HEK293 (cell line): ENCODE measurements around the gene MAN2B2.

Experiments used
- CTCF ChIA-PET: fragments of 350-600 bp; formaldehyde crosslinking; extraction: SDS; loops from one replicate; lab custom pipeline; 2021; ENCODE audit warnings: antibody characterized with exemption; lab: Yijun Ruan, JAX
- POLR2A ChIA-PET: fragments of 300-600 bp; formaldehyde crosslinking; extraction: SDS; loops from one replicate; lab custom pipeline; 2020; ENCODE audit warnings: antibody characterized with exemption, inconsistent platforms; lab: Yijun Ruan, JAX
- H3K27ac ChIP-seq: fragments of 200-500 bp; sonication (Bioruptor generic); 2 replicates; pipeline ENCODE4 v1.5.1; 2014; ENCODE audit warnings: low read depth, low read length, control low read depth, inconsistent platforms; ENCODE audit errors: extremely low read depth
- H3K36me3 ChIP-seq, 2 experiments: fragments of 200-500 bp in 1 of 2; sonication (Bioruptor generic) in 1 of 2; 1 replicate in 1 of 2; 2 replicates in 1 of 2; pipeline ENCODE4 v1.5.1; 2014 to 2017; ENCODE audit warnings: inconsistent platforms in 2 of 2, low read length in 2 of 2; ENCODE audit not compliant: control insufficient read depth in 2 of 2, insufficient read depth in 1 of 2
- H3K4me1 ChIP-seq: fragments of 200-500 bp; sonication (Bioruptor generic); 2 replicates; pipeline ENCODE4 v1.5.1; 2014; ENCODE audit warnings: mild to moderate bottlenecking, low read length, inconsistent platforms; ENCODE audit not compliant: control insufficient read depth, insufficient read depth
- H3K4me3 ChIP-seq: 2 replicates; pipeline ENCODE4 v1.5.1; 2011; ENCODE audit warnings: low read depth, mild to moderate bottlenecking, control low read depth, low read length, moderate library complexity
- H3K9me3 ChIP-seq: fragments of 200-500 bp; sonication (Bioruptor generic); 2 replicates; pipeline ENCODE4 v1.5.1; 2014; ENCODE audit warnings: low read depth, low read length, inconsistent platforms; ENCODE audit not compliant: control insufficient read depth, insufficient read depth
- EGR2 ChIP-seq: fragments of 450-650 bp; formaldehyde crosslinking; IDR thresholded peaks from 2 replicates; pipeline ENCODE4 v1.5.1; 2016; ENCODE audit warnings: low read depth, missing biosample characterization, missing genetic modification characterization
- PATZ1 ChIP-seq: fragments of 450-650 bp; formaldehyde crosslinking; IDR thresholded peaks from 2 replicates; pipeline ENCODE4 v1.5.1; 2016; ENCODE audit warnings: missing biosample characterization, missing genetic modification characterization
- ZBTB10 ChIP-seq: fragments of 450-650 bp; formaldehyde crosslinking; IDR thresholded peaks from 2 replicates; pipeline ENCODE4 v1.5.1; 2016; ENCODE audit warnings: missing biosample characterization, missing genetic modification characterization
- ZBTB20 ChIP-seq: fragments of 450-650 bp; formaldehyde crosslinking; IDR thresholded peaks from 2 replicates; pipeline ENCODE4 v1.5.1; 2016; ENCODE audit warnings: missing biosample characterization, missing genetic modification characterization
- ZFP41 ChIP-seq: fragments of 450-650 bp; formaldehyde crosslinking; IDR thresholded peaks from 2 replicates; pipeline ENCODE4 v1.5.1; 2016; ENCODE audit warnings: missing biosample characterization, missing genetic modification characterization, borderline replicate concordance
- ZNF121 ChIP-seq: fragments of 450-650 bp; formaldehyde crosslinking; IDR thresholded peaks from 2 replicates; pipeline ENCODE4 v1.5.1; 2016; ENCODE audit warnings: missing biosample characterization, missing genetic modification characterization
- ZNF155 ChIP-seq: fragments of 450-650 bp; formaldehyde crosslinking; IDR thresholded peaks from 2 replicates; pipeline ENCODE4 v1.5.1; 2016; ENCODE audit warnings: missing biosample characterization, missing genetic modification characterization
- ZNF16 ChIP-seq: fragments of 450-650 bp; formaldehyde crosslinking; IDR thresholded peaks from 2 replicates; pipeline ENCODE4 v1.5.1; 2016; ENCODE audit warnings: low read depth, missing biosample characterization, missing genetic modification characterization
- ZNF169 ChIP-seq: fragments of 450-650 bp; formaldehyde crosslinking; IDR thresholded peaks from 2 replicates; pipeline ENCODE4 v1.5.1; 2016; ENCODE audit warnings: missing biosample characterization, missing genetic modification characterization
- ZNF211 ChIP-seq: fragments of 450-650 bp; formaldehyde crosslinking; IDR thresholded peaks from 2 replicates; pipeline ENCODE4 v1.5.1; 2016; ENCODE audit warnings: low read depth, missing biosample characterization, missing genetic modification characterization
- ZNF248 ChIP-seq: fragments of 450-650 bp; formaldehyde crosslinking; IDR thresholded peaks from 2 replicates; pipeline ENCODE4 v1.5.1; 2017; ENCODE audit warnings: missing biosample characterization, missing genetic modification characterization
- ZNF311 ChIP-seq: fragments of 450-650 bp; formaldehyde crosslinking; IDR thresholded peaks from 2 replicates; pipeline ENCODE4 v1.5.1; 2017; ENCODE audit warnings: missing biosample characterization, missing genetic modification characterization, borderline replicate concordance
- ZNF37A ChIP-seq: fragments of 450-650 bp; IDR thresholded peaks from 2 replicates; pipeline ENCODE4 v1.5.1; 2018; ENCODE audit warnings: missing biosample characterization, missing genetic modification characterization
- ZNF513 ChIP-seq: fragments of 450-650 bp; IDR thresholded peaks from 2 replicates; pipeline ENCODE4 v1.5.1; 2018; ENCODE audit warnings: missing biosample characterization, missing genetic modification characterization
- ZNF571 ChIP-seq: fragments of 450-650 bp; formaldehyde crosslinking; IDR thresholded peaks from 2 replicates; pipeline ENCODE4 v1.5.0; 2017; ENCODE audit warnings: missing biosample characterization, missing genetic modification characterization
- ZNF580 ChIP-seq: fragments of 450-650 bp; formaldehyde crosslinking; IDR thresholded peaks from 2 replicates; pipeline ENCODE4 v1.5.1; 2016; ENCODE audit warnings: missing biosample characterization, missing genetic modification characterization
- ZNF776 ChIP-seq: fragments of 450-650 bp; formaldehyde crosslinking; IDR thresholded peaks from 2 replicates; pipeline ENCODE4 v1.5.0; 2017; ENCODE audit warnings: missing biosample characterization, missing genetic modification characterization, borderline replicate concordance
- ZNF785 ChIP-seq: fragments of 450-650 bp; formaldehyde crosslinking; IDR thresholded peaks from 2 replicates; pipeline ENCODE4 v1.5.1; 2016; ENCODE audit warnings: missing biosample characterization, missing genetic modification characterization
- ZSCAN18 ChIP-seq: fragments of 450-650 bp; formaldehyde crosslinking; IDR thresholded peaks from 2 replicates; pipeline ENCODE4 v1.5.1; 2016; ENCODE audit warnings: missing biosample characterization, missing genetic modification characterization
- ZSCAN23 ChIP-seq: fragments of 450-650 bp; formaldehyde crosslinking; IDR thresholded peaks from 2 replicates; pipeline ENCODE4 v1.5.1; 2016; ENCODE audit warnings: missing biosample characterization, missing genetic modification characterization

Gene MAN2B2

GRCh38 chr4:6551660-6552059, 23.3 kb upstream of the MAN2B2 start (continued):
- no peak for TF ChIP-seq PATZ1 (tag by site-specific recombination)
- TF ChIP-seq ZSCAN18 = no peak
- no peak for TF ChIP-seq ZNF16 (tag by site-specific recombination)
- TF ChIP-seq ZNF169 (tag by site-specific recombination) = no peak
- TF ChIP-seq ZNF248 = no peak

- POLR2A ChIA-PET = no interaction called here
- CTCF ChIA-PET = no interaction called here
- H3K9me3 ChIP-seq = no peaks in the 10 kb centered on the region
- no peaks in the 10 kb centered on the region for H3K4me1 ChIP-seq
- peak; percentile 38; the same call in 1 of the 2 replicates for TF ChIP-seq EGR2
- TF ChIP-seq ZBTB10 (tag by site-specific recombination) = no peak
- no peak for TF ChIP-seq ZSCAN23 (tag by site-specific recombination)
- no peak for TF ChIP-seq ZNF311 (tag by site-specific recombination)
- H3K27ac ChIP-seq = no peak overlapping the region
- H3K36me3 ChIP-seq = no peaks in the 10 kb centered on the region
- no peak overlapping the region for H3K4me3 ChIP-seq
Observed at GRCh38 chr4:6555519-6555918, 19.5 kb upstream of the MAN2B2 start.

- no peaks in the 10 kb centered on the region for H3K4me1 ChIP-seq
- no peak overlapping the region for H3K27ac ChIP-seq
- H3K4me3 ChIP-seq = no peak overlapping the region
- no peaks in the 10 kb centered on the region for H3K36me3 ChIP-seq
- TF ChIP-seq ZNF211 (tag by site-specific recombination) = no peak
- TF ChIP-seq, all 188 proteins: peak for 0
- ChIA-PET CTCF (interaction anchor here (1.2 kb wide), 1 partner anchor 10 kb away, joined by 3 read pairs; no protein-coding TSS in a partner anchor), POLR2A (no interaction called here)
- no peaks in the 10 kb centered on the region for H3K9me3 ChIP-seq
Observed at GRCh38 chr4:6556263-6556662, 18.7 kb upstream of the MAN2B2 start.

- no peak for TF ChIP-seq ZNF121
- TF ChIP-seq ZNF580 (tag by site-specific recombination) = no peak
- TF ChIP-seq ZNF155 (tag by site-specific recombination) = no peak
- no peak for TF ChIP-seq ZNF785 (tag by site-specific recombination)
- no peak for TF ChIP-seq ZBTB20 (tag by site-specific recombination)
- TF ChIP-seq ZNF571 (tag by site-specific recombination) = no peak
- no peak for TF ChIP-seq ZNF513 (tag by site-specific recombination)
- no peak for TF ChIP-seq ZNF37A (tag by site-specific recombination)
- TF ChIP-seq ZFP41 (tag by site-specific recombination) = no peak
- TF ChIP-seq ZNF776 (tag by site-specific recombination) = no peak
- H3K4me1 ChIP-seq = no peaks in the 10 kb centered on the region
- H3K9me3 ChIP-seq = no peaks in the 10 kb centered on the region
- no peaks in the 10 kb centered on the region for H3K36me3 ChIP-seq
- no peak overlapping the region for H3K27ac ChIP-seq
- ChIA-PET CTCF (interaction anchor here (0.5 to 1.2 kb wide), 2 partner anchors 11 to 123 kb away, joined by 3 read pairs; no protein-coding TSS in a partner anchor), POLR2A (no interaction called here)
- no peak overlapping the region for H3K4me3 ChIP-seq
Observed at GRCh38 chr4:6557185-6557584, 17.8 kb upstream of the MAN2B2 start.
